GM11168 (cell line): ENCODE data around the gene AKIRIN2.
"Not testable (repeated sequence)": the region's sequence is repeated elsewhere in the genome, so short reads cannot be mapped to it uniquely, and the experiment has no call there.

ENCODE experiments used
- in situ Hi-C: fragments of 300-500 bp; cut with MboI; formaldehyde crosslinking; loops from one replicate; pipeline ENCODE4 v1.12.0; 2022; ENCODE audit warnings: low sequenced_read_pairs; ENCODE audit not compliant: unreplicated experiment

The AKIRIN2 gene

GRCh38 chr6:87721311-87721710, 19.3 kb upstream of the AKIRIN2 start:
- in situ Hi-C loops = no loop called here

- in situ Hi-C loops = no loop called here
Measured at GRCh38 chr6:87718662-87719433, 16.8 kb upstream of the AKIRIN2 start.

GRCh38 chr6:87716928-87717614, 15.0 kb upstream of the AKIRIN2 start:
- in situ Hi-C loops = no loop called here

- in situ Hi-C loops = no loop called here
Measured at GRCh38 chr6:87714093-87714842, 12.2 kb upstream of the AKIRIN2 start.

DNA sequence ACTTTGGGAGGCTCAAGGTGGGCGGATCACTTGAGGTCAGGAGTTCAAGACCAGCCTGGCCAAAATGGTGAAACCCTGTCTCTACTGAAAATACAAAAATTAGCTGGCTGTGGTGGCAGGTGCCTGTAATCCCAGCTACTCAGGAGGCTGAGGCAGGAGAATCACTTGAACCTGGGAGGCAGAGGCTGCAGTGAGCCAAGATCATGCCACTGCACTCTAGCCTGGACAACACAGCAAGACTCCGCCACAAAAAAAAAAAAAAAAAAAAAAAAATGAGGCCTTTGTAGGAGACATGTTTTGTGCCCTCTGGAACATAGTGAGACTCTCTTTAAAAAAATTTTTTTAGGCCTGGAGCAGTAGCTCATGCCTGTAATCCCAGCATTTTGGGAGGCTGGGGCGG, 10.7 kb upstream of the AKIRIN2 start:
- in situ Hi-C loops = not testable (repeated sequence)

DNA sequence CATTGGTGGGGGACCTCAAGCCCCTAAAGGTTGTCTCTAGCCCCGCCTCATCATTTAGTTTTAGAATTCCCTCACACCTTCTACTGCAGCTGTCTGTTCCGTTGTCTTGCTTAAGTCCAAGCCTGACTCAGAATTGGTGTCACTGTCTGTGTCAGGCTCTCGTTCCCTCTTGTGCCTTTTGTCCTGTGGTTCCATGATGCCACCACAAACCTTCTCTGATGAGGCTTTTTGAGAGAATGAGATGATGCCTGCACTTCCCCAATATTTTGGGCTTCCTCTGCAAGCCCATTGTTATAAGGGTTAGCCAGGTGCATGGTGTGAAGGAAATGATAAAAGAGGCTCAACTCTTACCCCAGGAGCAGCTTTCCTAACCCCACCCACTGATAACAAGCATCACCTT, 8.1 kb upstream of the AKIRIN2 start:
- in situ Hi-C loops = no loop called here

DNA sequence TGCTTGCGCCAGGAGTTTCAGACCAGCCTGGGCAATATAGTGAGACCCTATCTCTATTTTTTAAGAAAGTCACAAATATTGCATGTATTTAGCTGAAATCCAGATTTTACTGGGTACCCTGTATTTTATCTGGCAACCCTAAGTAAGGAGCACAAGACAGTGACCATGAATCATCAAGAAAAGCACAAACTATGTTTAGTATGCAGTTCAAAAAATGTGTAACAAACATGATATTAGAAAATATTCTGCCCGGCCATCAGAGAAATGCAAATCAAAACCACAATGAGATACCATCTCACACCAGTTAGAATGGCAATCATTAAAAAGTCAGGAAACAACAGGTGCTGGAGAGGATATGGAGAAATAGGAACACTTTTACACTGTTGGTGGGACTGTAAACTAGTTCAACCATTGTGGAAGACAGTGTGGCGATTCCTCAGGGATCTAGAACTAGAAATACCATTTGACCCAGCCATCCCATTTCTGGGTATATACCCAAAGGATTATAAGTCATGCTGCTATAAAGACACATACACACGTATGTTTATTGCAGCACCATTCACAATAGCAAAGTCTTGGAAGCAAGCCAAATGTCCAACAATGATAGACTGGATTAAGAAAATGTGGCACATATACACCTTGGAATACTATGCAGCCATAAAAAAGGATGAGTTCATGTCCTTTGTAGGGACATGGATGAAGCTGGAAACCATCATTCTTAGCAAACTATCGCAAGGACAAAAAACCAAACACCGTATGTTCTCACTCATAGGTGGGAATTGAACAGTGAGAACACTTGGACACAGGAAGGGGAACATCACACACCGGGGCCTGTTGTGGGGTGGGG, 6.8 kb upstream of the AKIRIN2 start:
- in situ Hi-C loops = loop anchor here (10.0 kb wide), 1 partner anchor 216 kb away; no protein-coding TSS in a partner anchor

- in situ Hi-C loops = loop anchor here (10.0 kb wide), 1 partner anchor 218 kb away; no protein-coding TSS in a partner anchor
Measured at GRCh38 chr6:87706187-87706966, 4.3 kb upstream of the AKIRIN2 start.

DNA sequence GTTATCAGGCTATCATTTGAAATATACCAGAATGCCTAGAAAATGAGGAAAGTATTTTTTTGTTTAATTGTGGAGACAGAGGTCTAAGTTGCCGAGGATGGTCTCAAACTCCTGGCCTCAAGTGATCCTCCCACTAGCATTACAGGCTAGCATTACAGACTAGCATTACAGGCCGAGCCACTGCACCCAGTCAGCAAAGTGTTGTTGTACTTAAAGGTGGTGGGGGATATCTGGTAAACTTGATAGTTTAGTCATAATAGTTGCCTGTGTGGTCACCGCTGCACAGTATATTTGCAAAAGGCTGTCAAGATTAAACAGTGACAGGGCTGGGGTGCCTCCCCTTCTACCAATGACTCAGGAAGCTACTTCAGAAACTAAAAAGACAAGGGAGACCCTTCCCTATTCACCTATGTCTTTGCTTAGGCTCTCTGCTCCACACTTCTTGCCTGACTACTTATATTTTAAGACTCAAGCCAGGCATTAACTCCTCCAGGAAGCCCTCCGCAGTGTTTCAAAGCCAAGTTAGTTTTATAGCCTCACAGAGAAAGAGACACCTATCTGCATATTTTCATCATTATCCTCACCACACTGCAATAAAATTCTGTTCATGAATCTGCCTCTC, 3.1 kb upstream of the AKIRIN2 start:
- in situ Hi-C loops = loop anchor here (10.0 kb wide), 1 partner anchor 220 kb away; no protein-coding TSS in a partner anchor

- in situ Hi-C loops = loop anchor here (10.0 kb wide), 1 partner anchor 222 kb away; no protein-coding TSS in a partner anchor
Measured at GRCh38 chr6:87703039-87703438, 1.0 kb upstream of the AKIRIN2 start.

DNA sequence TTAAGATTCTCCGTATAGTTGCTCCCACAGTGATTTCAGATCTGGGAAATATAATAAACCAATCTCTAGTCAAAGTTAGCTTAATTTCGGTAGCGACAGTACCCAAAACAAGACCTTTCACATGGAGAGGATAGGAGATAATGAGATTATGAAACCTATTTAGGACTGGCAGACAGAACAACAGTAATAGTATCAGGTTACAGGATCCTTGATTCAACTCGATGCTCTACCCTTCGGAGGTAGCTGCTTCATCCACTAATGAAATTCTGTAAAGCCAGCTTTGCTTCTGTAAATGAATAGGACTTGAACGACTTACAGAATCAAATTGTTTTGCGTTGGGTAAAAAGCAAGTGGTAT, 534 bp upstream of the AKIRIN2 start:
- in situ Hi-C loops = loop anchor here (10.0 kb wide), 1 partner anchor 222 kb away; no protein-coding TSS in a partner anchor

DNA sequence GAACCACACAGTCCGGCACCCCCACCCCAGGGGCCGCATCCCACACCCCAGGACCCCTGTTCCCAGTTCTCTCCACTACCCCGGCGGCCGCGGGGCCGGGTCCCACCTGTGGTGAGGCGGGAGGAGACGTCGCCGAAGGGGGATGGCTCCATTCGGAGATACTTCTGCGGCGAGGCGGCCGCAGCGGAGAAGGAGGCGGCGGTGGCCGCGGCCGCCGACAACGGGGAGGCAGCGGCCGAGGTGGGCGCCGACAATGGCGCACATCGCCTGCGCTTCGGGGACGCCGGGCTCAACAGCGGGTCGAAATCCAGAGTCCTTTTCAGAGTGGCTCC, 723 bp downstream of the AKIRIN2 start:
- in situ Hi-C loops = loop anchor here (10.0 kb wide), 1 partner anchor 223 kb away; no protein-coding TSS in a partner anchor

DNA sequence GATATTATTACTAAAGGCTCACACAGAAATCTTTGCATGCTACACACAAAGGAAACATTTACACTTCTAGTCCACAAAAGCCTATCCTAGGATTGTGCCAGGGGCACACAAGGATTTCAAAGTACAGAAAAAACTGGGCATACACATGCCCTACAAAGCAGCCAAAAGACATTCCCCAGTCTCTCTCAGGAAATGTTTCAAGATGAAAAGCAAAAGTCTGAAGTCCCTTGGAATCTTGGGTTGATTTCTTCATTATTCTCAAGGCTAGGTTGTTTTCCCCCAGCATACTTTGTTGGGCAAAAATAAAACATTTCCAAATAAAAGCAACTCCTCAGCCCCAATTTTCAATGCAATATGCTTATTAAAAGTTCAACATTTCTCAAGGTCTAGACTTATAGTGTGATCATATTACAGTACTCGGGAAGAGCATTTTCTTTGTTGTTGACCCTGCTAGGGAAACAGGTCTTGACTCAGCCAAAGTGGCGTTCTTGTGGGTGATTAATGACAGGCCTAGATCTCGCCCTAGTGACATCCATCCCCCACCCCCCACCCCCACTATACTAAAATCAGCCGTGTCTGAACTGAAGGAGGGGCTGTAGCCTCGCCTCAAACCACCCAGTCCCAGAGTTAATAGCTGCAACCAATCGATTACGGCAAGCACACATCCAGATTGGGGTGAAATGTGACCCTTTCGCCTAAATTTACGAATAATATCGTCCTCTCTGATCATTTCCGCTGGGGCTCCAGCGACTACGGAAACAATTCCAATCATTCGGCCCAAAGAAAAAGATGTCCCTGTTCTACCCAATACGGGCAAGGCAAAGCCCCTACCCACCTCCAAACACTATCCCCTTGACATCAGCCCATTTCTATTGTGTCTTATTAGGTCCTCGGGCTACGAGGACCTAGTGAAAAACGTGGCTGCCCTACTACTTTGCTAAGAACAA, 1.4 kb downstream of the AKIRIN2 start:
- in situ Hi-C loops = loop anchor here (10.0 kb wide), 1 partner anchor 224 kb away; no protein-coding TSS in a partner anchor

- in situ Hi-C loops = no loop called here
Measured at GRCh38 chr6:87699576-87699975, 2.5 kb downstream of the AKIRIN2 start.

GRCh38 chr6:87698547-87699006, 3.5 kb downstream of the AKIRIN2 start:
- in situ Hi-C loops = no loop called here

DNA sequence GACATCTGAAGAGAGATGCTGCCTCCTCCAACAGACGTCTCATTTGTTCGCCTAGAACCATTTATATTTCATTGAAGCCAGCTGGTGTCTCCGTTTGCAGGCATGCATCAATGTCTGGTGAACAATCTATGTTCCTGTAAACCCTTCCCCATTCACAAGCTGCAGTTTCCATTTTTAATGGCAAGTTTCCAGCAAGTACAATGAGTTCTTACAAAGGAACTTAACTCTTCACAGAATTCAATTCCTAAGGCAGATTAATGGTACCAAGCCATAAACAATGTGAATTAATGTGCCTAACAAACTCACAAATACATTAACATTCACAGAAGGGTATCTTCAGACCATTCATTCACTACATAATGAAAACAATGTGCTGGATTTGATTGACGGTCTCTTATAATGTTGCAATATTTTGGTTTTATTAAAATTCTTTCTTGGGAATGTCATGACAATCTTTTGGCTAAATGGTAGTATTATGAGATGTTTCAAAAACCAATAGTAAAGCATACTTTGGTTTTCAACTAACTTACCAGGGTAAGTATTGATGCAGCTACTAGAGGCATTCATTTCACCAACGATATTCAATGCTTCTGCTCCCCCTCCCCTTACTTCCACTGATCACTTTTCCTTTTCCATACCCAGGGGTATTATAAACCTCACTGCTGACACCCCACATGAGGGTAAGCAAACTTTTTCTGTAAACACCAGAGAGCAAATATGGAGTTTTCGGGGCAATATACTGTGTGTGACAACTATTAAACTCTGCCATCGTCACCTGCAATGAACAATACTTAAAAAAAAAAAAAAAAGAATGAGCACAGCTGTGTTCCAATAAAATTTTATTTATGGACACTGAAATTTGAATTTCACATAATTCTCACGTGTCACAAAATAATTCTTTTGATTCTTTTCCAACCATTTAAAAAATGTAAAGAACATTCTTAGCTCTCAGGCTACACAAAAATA, 4.2 kb downstream of the AKIRIN2 start:
- in situ Hi-C loops = no loop called here
